ENCODE measurements around the gene ZNF444. TPM values are rescaled to one million over a fixed set of nuclear protein-coding genes. Genes with fewer than 3 reads are reported as not detected.

The ZNF444 gene
- total RNA-seq, 1 donor from 2014 or later = 33.1 TPM

GRCh38 chr19:56162258-56162657 is 21.2 kb downstream of the ZNF444 start:
- no peaks in the 10 kb centered on the region for H3K27me3 Mint-ChIP-seq (ENCODE audit: low read depth)
- H3K4me1 Mint-ChIP-seq (ENCODE audit: low read depth) = peaks cover 5% of the 10 kb centered on the region
- H3K9me3 Mint-ChIP-seq (ENCODE audit: low read depth) = peaks cover 3% of the 10 kb centered on the region
- H3K36me3 Mint-ChIP-seq (ENCODE audit: low read depth) = peaks cover 13% of the 10 kb centered on the region
- no peak overlapping the region for H3K4me3 Mint-ChIP-seq (ENCODE audit: unreplicated experiment)
- no peak overlapping the region for H3K27ac Mint-ChIP-seq (ENCODE audit: unreplicated experiment)
- DNase-seq (ENCODE audit: low spot score) = no peak
- TF ChIP-seq, protein P1, sequence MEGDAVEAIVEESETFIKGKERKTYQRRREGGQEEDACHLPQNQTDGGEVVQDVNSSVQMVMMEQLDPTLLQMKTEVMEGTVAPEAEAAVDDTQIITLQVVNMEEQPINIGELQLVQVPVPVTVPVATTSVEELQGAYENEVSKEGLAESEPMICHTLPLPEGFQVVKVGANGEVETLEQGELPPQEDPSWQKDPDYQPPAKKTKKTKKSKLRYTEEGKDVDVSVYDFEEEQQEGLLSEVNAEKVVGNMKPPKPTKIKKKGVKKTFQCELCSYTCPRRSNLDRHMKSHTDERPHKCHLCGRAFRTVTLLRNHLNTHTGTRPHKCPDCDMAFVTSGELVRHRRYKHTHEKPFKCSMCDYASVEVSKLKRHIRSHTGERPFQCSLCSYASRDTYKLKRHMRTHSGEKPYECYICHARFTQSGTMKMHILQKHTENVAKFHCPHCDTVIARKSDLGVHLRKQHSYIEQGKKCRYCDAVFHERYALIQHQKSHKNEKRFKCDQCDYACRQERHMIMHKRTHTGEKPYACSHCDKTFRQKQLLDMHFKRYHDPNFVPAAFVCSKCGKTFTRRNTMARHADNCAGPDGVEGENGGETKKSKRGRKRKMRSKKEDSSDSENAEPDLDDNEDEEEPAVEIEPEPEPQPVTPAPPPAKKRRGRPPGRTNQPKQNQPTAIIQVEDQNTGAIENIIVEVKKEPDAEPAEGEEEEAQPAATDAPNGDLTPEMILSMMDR (IDR thresholded peaks at IDR 0.05) = no peak

DNA sequence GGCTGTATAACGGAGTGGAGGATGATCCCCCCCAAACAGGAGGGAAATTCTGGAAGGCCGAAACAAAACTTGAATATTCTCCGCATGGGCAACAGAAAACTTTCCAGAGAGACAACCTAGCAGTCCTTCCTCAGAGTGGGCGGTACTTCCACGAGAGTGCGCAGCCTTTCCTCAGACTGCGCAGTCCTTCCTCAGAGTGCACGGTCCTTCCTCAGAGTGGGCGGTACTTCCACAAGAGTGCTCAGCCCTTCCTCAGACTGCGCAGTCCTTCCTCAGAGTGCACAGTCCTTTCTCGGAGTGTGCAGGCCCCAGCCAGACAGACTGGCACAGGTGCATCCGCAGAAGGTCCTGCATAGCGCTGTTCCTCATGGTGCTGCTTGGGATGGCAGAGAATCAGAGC is 22.0 kb downstream of the ZNF444 start:
- no peak overlapping the region for H3K4me3 Mint-ChIP-seq (ENCODE audit: unreplicated experiment)
- no peak overlapping the region for H3K27ac Mint-ChIP-seq (ENCODE audit: unreplicated experiment)

DNA sequence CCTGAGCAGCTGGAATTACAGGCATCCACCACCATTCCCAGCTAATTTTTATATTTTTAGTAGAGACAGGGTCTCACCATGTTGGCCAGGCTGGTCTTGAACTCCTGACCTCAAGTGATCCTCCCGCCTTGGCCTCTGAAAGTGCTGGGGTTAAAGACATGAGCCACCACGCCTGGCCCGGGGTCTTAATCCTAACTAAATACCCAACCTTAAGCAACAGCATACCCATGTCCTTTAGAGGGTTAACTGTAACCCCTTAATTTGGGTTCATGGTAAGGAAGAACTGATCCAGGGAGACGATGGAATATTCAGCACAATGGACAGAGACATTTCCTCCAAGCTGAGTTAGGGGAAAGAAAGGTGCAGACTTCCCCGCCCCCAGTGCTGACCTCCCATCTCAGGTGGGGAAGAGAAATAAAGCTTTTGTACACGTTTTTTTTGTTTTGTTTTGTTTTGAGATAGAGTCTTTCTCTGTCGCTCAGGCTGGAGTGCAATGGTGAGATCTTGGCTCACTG is 26.0 kb downstream of the ZNF444 start:
- DNase-seq (ENCODE audit: low spot score) = no peak
- TF ChIP-seq, protein P1 (IDR thresholded peaks at IDR 0.05) = no peak
- Mint-ChIP-seq H3K27ac (ENCODE audit: unreplicated experiment) (no peak overlapping the region), H3K27me3 (ENCODE audit: low read depth) (no peaks in the 10 kb centered on the region), H3K9me3 (ENCODE audit: low read depth) (peaks cover 3% of the 10 kb centered on the region), H3K4me1 (ENCODE audit: low read depth) (peaks cover 2% of the 10 kb centered on the region), H3K4me3 (ENCODE audit: unreplicated experiment) (no peak overlapping the region), H3K36me3 (ENCODE audit: low read depth) (no peaks in the 10 kb centered on the region)

More for the DNA sequence above, 22.0 kb downstream of the ZNF444 start:
- Mint-ChIP-seq H3K36me3 (ENCODE audit: low read depth) (peaks cover 10% of the 10 kb centered on the region), H3K9me3 (ENCODE audit: low read depth) (peaks cover 3% of the 10 kb centered on the region), H3K4me1 (ENCODE audit: low read depth) (peaks cover 5% of the 10 kb centered on the region), H3K27me3 (ENCODE audit: low read depth) (no peaks in the 10 kb centered on the region)
- no peak for DNase-seq (ENCODE audit: low spot score)
- TF ChIP-seq, protein P1 (IDR thresholded peaks at IDR 0.05) = no peak

- Mint-ChIP-seq H3K4me1 (ENCODE audit: low read depth) (no peaks in the 10 kb centered on the region), H3K4me3 (ENCODE audit: unreplicated experiment) (no peak overlapping the region), H3K27ac (ENCODE audit: unreplicated experiment) (no peak overlapping the region), H3K27me3 (ENCODE audit: low read depth) (peaks cover 13% of the 10 kb centered on the region), H3K9me3 (ENCODE audit: low read depth) (no peaks in the 10 kb centered on the region), H3K36me3 (ENCODE audit: low read depth) (no peaks in the 10 kb centered on the region)
- TF ChIP-seq, protein P1 (IDR thresholded peaks at IDR 0.05) = no peak
- no peak for DNase-seq (ENCODE audit: low spot score)
These were observed 29.2 kb downstream of the ZNF444 start for GRCh38 chr19:56170261-56170660.

GRCh38 chr19:56174086-56174485 is 33.0 kb downstream of the ZNF444 start:
- Mint-ChIP-seq H3K4me3 (ENCODE audit: unreplicated experiment) (no peak overlapping the region), H3K27ac (ENCODE audit: unreplicated experiment) (no peak overlapping the region), H3K27me3 (ENCODE audit: low read depth) (peaks cover 13% of the 10 kb centered on the region), H3K36me3 (ENCODE audit: low read depth) (no peaks in the 10 kb centered on the region), H3K4me1 (ENCODE audit: low read depth) (no peaks in the 10 kb centered on the region), H3K9me3 (ENCODE audit: low read depth) (no peaks in the 10 kb centered on the region)
- TF ChIP-seq, protein P1 (IDR thresholded peaks at IDR 0.05) = no peak
- no peak for DNase-seq (ENCODE audit: low spot score)

Data from chondrocyte (in vitro differentiated cells).